ENCODE data around the gene KIFC3. TPM values are rescaled to one million over a fixed set of nuclear protein-coding genes. Genes with fewer than 3 reads are reported as not detected.

KIFC3 gene
- total RNA-seq, 1 experiment from 2014 or later: 11.8 TPM

DNA sequence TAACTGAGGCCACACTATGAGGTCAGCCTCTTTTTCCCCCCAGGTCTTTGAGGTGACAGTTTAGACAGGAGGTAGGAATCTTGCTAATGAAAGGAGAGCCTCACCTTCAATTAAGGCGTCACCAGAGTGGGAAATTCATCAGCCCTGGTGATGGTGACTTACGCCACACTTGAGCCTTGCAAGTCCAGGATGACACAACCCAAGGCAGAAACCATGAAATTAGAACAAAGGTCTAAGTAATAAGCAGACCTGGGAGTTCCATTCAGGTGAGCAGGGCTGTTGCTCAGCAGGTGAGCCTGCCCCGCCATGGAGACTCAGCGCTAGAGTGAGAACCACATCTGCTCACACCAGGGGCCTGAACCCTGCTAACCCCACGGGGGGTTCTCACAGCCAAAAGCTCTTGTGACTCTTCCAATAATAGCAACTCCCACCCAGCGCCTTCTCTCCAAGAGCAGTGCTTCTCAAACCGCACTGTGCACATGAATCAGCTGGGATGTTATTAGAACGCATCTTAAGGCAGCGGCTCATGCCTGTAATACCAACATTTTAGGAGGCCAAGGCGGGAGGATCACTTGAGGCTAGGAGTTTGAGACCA, 28.7 kb upstream of the KIFC3 start:
- Histone ChIP-seq H3K27ac (no peak overlapping the region), H3K36me3 (no peaks in the 10 kb centered on the region), H3K9me3 (replicated peaks) (no peaks in the 10 kb centered on the region), H3K4me1 (peaks cover 16% of the 10 kb centered on the region), H3K4me3 (no peak overlapping the region), H3K27me3 (peaks cover 6% of the 10 kb centered on the region)
- DNase-seq: no peak

DNA sequence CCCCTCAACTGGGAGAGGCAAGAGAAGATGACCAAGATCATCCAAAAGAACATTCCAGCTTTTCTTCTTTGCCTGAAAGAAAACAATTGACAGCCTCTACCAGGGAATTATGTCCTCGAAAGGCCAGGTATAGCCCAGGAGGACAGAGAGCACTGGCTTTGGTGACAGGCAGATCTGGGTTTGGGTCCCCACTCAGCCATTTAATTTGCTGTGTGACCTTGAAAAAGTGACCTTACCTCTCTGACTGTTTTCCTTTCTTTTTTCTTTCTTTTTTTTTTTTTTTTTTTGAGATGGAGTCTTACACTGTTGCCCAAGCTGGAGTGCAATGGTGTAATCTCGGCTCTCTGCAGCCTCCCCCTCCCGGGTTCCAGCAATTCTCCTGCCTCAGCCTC, 27.7 kb upstream of the KIFC3 start:
- no peaks in the 10 kb centered on the region for H3K9me3 ChIP-seq (replicated peaks)
- H3K27ac ChIP-seq: no peak overlapping the region
- DNase-seq: no peak
- H3K27me3 ChIP-seq: peaks cover 3% of the 10 kb centered on the region; the same call in 1 of the 2 replicates
- H3K36me3 ChIP-seq: no peaks in the 10 kb centered on the region
- H3K4me3 ChIP-seq: no peak overlapping the region
- peaks cover 23% of the 10 kb centered on the region for H3K4me1 ChIP-seq

- no peak for DNase-seq
- H3K36me3 ChIP-seq: no peaks in the 10 kb centered on the region
- H3K4me1 ChIP-seq: peaks cover 24% of the 10 kb centered on the region
- H3K9me3 ChIP-seq (replicated peaks): no peaks in the 10 kb centered on the region
- no peak overlapping the region for H3K27ac ChIP-seq
- peaks cover 3% of the 10 kb centered on the region; the same call in 1 of the 2 replicates for H3K27me3 ChIP-seq
- H3K4me3 ChIP-seq: no peak overlapping the region
These were observed 26.2 kb upstream of the KIFC3 start for GRCh38 chr16:57828272-57829161.

DNA sequence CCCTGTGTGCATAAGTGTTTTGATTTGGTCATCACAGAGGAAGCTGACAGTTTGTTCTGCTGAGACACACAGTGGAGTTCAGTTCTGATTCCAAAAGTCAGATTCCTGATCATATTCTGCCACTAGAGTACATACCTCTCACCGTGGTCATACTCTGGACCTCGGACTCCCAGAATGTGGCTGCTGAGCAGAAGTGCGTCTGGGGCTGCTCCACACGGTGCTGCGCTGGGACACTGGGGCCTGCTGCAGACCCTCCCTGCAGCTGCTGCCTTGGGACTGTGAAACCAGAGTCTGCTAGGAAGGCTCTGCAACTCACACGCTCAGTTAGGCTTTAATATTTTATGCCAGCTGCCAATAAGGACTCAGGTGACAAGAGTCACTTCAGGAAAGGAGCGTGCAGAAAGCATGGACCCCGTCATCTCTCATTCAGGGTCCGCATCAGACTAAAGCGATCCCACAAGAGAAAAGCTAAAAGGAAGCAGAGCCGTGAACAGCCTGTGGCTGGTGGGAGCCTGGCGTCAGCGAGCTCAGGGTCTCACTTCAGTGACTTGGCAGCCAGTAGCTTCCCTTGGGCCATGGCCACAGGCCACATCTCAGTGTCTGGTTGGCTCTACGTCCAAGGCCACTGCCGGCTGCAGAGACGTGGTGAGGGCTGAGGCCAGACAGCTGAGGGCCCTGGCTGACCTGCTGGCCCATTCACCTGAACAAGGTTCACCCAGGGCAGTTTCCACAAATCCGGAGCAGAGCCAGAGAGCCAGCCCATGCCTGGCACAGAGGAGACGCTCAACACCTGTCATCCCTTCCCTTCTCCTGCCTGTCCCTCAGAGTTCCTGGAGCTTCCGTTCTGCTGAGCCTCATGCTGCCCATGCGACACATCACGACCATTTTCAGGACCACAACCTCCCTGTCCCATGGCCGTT, 24.7 kb upstream of the KIFC3 start:
- H3K27ac ChIP-seq: no peak overlapping the region
- H3K36me3 ChIP-seq: no peaks in the 10 kb centered on the region
- no peaks in the 10 kb centered on the region for H3K27me3 ChIP-seq
- peak in 1 of 2 experiments; percentile 45 for DNase-seq
- H3K4me1 ChIP-seq: peaks cover 24% of the 10 kb centered on the region
- H3K9me3 ChIP-seq (replicated peaks): no peaks in the 10 kb centered on the region
- no peak overlapping the region for H3K4me3 ChIP-seq

DNA sequence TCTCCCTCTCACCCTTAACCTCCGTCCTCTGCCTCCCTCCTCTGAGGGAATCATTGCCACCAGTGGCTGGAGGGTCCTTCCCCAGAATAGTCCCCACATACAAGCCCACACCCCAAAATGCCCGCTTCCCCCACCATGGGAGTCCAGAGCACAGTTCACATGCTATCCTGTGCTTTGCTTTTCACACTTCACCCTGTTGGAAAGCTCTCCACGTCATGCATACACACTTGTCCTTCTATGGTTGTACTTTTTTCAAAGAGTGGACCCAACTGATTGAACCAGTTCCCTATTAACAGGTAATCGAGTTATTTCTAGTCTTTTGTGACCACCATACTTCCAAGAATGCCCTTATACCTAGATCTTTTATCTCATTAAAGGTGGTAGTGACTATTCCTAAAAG, 23.8 kb upstream of the KIFC3 start:
- Histone ChIP-seq H3K36me3 (no peaks in the 10 kb centered on the region), H3K4me3 (no peak overlapping the region), H3K27me3 (no peaks in the 10 kb centered on the region), H3K9me3 (replicated peaks) (no peaks in the 10 kb centered on the region), H3K27ac (no peak overlapping the region), H3K4me1 (peaks cover 24% of the 10 kb centered on the region)
- DNase-seq: no peak

DNA sequence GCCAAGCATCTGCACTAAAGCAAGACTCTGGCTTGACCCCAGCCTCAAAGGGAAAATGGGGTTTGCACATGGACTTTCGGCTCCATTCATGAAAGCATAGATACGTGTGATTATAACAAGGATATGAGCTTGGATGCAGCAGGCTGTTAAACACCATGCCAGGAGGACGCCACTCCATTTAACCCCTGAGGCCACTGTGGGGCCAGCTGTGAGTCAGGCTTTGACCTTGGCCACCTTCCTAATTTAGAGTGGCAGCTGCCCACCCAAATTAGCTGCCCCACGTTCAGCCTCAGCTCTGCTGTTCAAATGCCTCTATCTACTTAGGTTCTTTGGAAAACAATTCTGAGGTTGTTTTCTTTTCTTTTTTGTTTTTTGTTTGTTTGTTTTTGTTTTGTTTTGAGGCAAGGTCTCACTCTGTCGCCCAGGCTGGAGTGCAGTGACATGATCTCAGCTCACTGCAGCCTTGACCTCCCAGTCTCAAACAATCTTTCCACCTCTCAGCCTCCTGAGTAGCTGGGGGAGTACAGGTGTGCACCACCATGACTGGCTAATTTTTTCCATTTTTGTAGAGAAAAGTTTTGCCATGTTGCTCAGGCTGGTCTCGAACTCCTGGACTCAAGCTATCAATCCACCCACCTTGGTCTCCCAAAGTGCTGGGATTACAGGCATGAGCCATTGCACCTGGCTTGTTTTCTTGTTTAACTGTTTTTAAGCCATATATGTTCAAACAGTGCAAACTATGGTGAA, 23.2 kb upstream of the KIFC3 start:
- DNase-seq: no peak
- Histone ChIP-seq H3K27me3 (no peaks in the 10 kb centered on the region), H3K4me3 (no peak overlapping the region), H3K9me3 (replicated peaks) (no peaks in the 10 kb centered on the region), H3K4me1 (peaks cover 24% of the 10 kb centered on the region), H3K27ac (no peak overlapping the region), H3K36me3 (no peaks in the 10 kb centered on the region)

DNA sequence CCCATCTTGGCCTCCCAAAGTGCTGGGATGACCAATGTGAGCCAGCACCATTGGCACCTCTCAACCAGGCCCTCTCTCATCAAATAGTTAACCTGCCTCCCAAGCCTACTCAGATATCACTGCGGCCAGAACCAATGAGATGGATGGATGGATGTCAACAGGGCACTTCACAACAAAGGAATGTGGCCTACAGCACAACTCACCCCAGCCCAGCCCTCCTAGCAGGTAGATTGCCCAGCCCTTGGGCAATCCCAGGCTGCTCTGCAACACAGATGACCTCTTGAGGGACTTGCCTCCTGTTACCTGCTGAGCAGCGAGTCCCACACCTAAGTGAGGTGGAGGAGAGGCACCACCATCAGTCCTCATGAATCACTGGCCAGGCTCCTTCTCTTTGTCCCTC, 22.6 kb upstream of the KIFC3 start:
- no peaks in the 10 kb centered on the region for H3K36me3 ChIP-seq
- peaks cover 24% of the 10 kb centered on the region for H3K4me1 ChIP-seq
- DNase-seq: no peak
- H3K27ac ChIP-seq: no peak overlapping the region
- H3K4me3 ChIP-seq: no peak overlapping the region
- no peaks in the 10 kb centered on the region for H3K9me3 ChIP-seq (replicated peaks)
- H3K27me3 ChIP-seq: no peaks in the 10 kb centered on the region

DNA sequence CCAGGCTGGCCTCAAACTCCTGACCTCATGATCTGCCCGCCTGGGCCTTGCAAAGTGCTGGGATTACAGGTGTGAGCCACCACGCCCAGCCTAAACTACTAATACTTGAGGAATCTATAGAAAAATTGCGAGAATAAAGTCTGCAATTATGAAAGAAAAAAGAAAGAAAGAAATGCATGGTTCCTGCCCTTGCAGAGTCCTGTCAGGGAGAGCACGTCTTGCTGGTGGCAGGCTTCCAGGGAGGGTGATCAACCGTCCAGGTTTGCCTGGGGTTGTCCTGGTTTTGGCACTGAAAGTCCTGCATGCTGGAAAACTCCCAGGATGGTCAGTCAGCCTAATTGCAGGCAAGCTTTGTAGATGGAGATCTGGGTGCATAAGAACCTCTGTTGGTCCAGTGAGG, 21.5 kb upstream of the KIFC3 start:
- Histone ChIP-seq H3K36me3 (no peaks in the 10 kb centered on the region), H3K4me1 (peaks cover 24% of the 10 kb centered on the region), H3K27ac (no peak overlapping the region), H3K4me3 (no peak overlapping the region), H3K27me3 (no peaks in the 10 kb centered on the region), H3K9me3 (replicated peaks) (no peaks in the 10 kb centered on the region)
- no peak for DNase-seq

- Histone ChIP-seq H3K36me3 (no peaks in the 10 kb centered on the region), H3K27me3 (no peaks in the 10 kb centered on the region), H3K27ac (no peak overlapping the region), H3K4me3 (no peak overlapping the region), H3K4me1 (peaks cover 24% of the 10 kb centered on the region), H3K9me3 (replicated peaks) (no peaks in the 10 kb centered on the region)
- no peak for DNase-seq
These were observed 20.6 kb upstream of the KIFC3 start for GRCh38 chr16:57822856-57823255.

GRCh38 chr16:57822018-57822553, 19.8 kb upstream of the KIFC3 start:
- no peaks in the 10 kb centered on the region for H3K27me3 ChIP-seq
- peaks cover 18% of the 10 kb centered on the region for H3K4me1 ChIP-seq
- H3K4me3 ChIP-seq: no peak overlapping the region
- no peaks in the 10 kb centered on the region for H3K36me3 ChIP-seq
- H3K27ac ChIP-seq: no peak overlapping the region
- no peak for DNase-seq
- no peaks in the 10 kb centered on the region for H3K9me3 ChIP-seq (replicated peaks)

GRCh38 chr16:57821149-57821971, 19.1 kb upstream of the KIFC3 start:
- Histone ChIP-seq H3K36me3 (no peaks in the 10 kb centered on the region), H3K27ac (no peak overlapping the region), H3K27me3 (no peaks in the 10 kb centered on the region), H3K9me3 (replicated peaks) (no peaks in the 10 kb centered on the region), H3K4me1 (peaks cover 18% of the 10 kb centered on the region), H3K4me3 (no peak overlapping the region)
- DNase-seq: no peak

DNA sequence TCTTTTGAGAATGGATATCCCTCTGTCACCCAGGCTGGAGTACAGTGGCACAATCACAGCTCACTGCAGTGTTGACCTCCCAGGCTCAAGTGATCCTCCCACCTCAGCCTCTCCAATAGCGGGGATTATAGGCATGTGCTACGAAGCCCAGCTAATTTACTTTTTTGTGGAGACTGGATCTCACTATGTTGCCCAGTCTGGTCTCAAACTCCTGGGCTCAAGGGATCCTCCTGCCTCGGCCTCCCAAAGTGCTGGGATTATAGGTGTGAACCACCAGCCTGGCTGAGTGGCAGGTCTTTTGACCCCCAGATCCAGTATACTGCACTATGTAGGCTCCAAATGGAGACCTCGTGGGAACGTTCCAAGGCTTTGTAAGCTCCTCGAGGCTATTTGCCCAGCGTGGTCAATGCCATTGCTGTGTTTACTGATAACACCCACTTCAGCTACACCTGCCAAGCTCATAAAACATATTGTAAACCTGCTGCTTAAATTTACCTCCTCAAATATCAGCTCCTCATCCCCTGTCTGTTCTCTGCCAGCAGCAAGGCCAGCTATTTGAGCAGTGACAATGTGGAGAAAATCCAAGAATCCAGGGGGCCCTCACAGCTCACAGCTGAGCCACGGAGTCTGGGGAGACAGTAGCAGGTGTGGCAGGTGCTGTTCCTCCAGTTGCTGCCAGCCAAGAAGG, 16.2 kb upstream of the KIFC3 start:
- H3K27me3 ChIP-seq: no peaks in the 10 kb centered on the region
- H3K4me3 ChIP-seq: no peak overlapping the region
- no peak overlapping the region for H3K27ac ChIP-seq
- DNase-seq: peak in 1 of 2 experiments; percentile 42
- no peaks in the 10 kb centered on the region for H3K9me3 ChIP-seq (replicated peaks)
- peaks cover 16% of the 10 kb centered on the region for H3K4me1 ChIP-seq
- H3K36me3 ChIP-seq: no peaks in the 10 kb centered on the region

DNA sequence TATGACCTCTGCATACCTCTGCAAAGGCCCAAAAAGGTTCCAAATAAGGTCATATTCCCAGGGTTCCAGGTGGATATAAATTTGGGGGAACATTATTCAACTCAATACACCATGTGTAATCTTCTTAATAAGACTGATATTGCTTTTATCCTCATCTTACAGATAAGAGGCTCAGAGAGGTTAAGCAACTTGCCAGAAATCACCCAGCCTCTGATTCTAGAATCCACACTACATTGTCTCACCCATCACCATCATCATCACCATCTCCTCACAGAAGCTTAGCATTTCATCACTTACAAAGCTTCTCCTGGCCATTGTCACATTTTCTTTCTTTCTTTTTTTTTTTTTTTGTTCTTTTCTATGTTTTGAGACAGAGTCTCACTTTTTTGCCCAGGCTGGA, 15.4 kb upstream of the KIFC3 start:
- Histone ChIP-seq H3K27me3 (no peaks in the 10 kb centered on the region), H3K4me1 (peaks cover 20% of the 10 kb centered on the region), H3K9me3 (replicated peaks) (no peaks in the 10 kb centered on the region), H3K4me3 (no peak overlapping the region), H3K27ac (no peak overlapping the region), H3K36me3 (no peaks in the 10 kb centered on the region)
- DNase-seq: no peak
